ENCODE results near the gene MUS81. TPM values are rescaled to one million over a fixed set of nuclear protein-coding genes. Genes with fewer than 3 reads are reported as not detected.

Gene MUS81
- total RNA-seq, 1 donor from 2014 or later = 20.4 TPM

Other genes with a start within 250 kb of the MUS81 start
- gene MAP3K11, start 246.2 kb upstream of the MUS81 start, total RNA-seq = 32.4 TPM
- 23.8 TPM for gene PCNX3, start 244.7 kb upstream of the MUS81 start, total RNA-seq
- gene SIPA1, start 222.3 kb upstream of the MUS81 start, total RNA-seq = 23.1 TPM
- 50.3 TPM for gene RELA, start 197.5 kb upstream of the MUS81 start, total RNA-seq
- gene KAT5, start 148.2 kb upstream of the MUS81 start, total RNA-seq = 47.3 TPM
- gene RNASEH2C, start 139.6 kb upstream of the MUS81 start, total RNA-seq = 28.7 TPM
- gene AP5B1, start 79.5 kb upstream of the MUS81 start, total RNA-seq = 18.2 TPM
- 49.0 TPM for gene OVOL1, start 73.4 kb upstream of the MUS81 start, total RNA-seq
- 0.12 TPM for gene SNX32, start 26.5 kb upstream of the MUS81 start, total RNA-seq
- gene CFL1, start 2.3 kb upstream of the MUS81 start, total RNA-seq = 645 TPM
- 4.6 TPM for gene EFEMP2, start 12.4 kb downstream of the MUS81 start, total RNA-seq
- not detected for gene CTSW, start 19.4 kb downstream of the MUS81 start, total RNA-seq
- gene FIBP, start 28.0 kb downstream of the MUS81 start, total RNA-seq = 42.3 TPM
- 15.3 TPM for gene CCDC85B, start 30.2 kb downstream of the MUS81 start, total RNA-seq
- gene FOSL1, start 40.0 kb downstream of the MUS81 start, total RNA-seq = 28.9 TPM
- 16.9 TPM for gene C11orf68, start 58.6 kb downstream of the MUS81 start, total RNA-seq
- 76.2 TPM for gene DRAP1, start 59.0 kb downstream of the MUS81 start, total RNA-seq
- not detected for gene TSGA10IP, start 85.0 kb downstream of the MUS81 start, total RNA-seq
- 29.7 TPM for gene SART1, start 101.3 kb downstream of the MUS81 start, total RNA-seq
- gene EIF1AD, start 141.7 kb downstream of the MUS81 start, total RNA-seq = 23.0 TPM
- gene BANF1, start 142.1 kb downstream of the MUS81 start, total RNA-seq = 145 TPM
- 9.2 TPM for gene CST6, start 151.6 kb downstream of the MUS81 start, total RNA-seq
- gene CATSPER1, start 166.0 kb downstream of the MUS81 start, total RNA-seq = not detected
- gene GAL3ST3, start 188.7 kb downstream of the MUS81 start, total RNA-seq = not detected
- gene SF3B2, start 191.9 kb downstream of the MUS81 start, total RNA-seq = 76.7 TPM
- gene PACS1, start 209.8 kb downstream of the MUS81 start, total RNA-seq = 41.7 TPM

Measured in esophagus mucosa (tissue), 1 donor.